ENCODE measurements around the gene ACTL10. TPM values are rescaled to one million over a fixed set of nuclear protein-coding genes. Genes with fewer than 3 reads are reported as not detected.

Gene ACTL10
- total RNA-seq, 1 experiment from 2014 or later: 0.46 TPM

DNA sequence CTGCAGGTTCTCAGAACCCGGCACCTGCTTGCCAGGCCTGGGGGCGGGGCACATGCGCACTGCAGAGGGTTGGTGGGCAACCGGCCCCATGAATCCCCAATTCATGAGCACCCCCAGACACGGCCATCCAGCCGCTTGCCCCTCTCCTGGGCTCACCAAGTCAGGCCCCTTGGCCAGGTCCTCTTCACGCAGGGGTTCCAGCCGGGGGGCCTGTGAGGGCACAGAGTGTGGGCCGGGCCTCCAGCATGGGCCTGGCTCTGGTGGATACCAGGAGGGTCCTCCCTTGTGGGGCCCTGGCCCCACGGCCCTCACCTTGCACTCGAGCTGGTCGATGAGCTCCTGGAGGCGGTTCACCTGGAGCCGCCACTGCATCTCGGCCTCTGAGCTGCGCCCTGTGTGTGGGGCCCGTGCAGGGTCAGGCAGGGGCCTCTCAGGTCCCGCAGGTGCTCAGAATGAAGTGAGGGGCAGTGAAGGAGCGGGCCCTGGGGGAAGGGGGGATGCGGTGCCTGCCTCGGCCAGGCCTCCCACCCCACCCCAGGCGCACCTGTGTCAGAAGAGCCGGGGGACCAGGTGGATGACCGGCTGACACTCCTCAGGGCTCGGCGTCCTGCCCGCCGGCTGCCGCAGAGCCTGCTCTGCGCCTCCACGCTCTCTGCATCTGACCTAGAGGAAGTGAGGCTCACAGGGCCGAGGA is 7.3 kb upstream of the ACTL10 start:
- H3K36me3 Mint-ChIP-seq (ENCODE audit: insufficient read depth in 1 of 3, low read depth in 3 of 3): peaks cover 0 to 43% (median 4%) of the 10 kb centered on the region in 3 experiments; a peak in 6 of 7 replicates
- no CpG with 5 or more reads among the region's 32 CpGs for WGBS (ENCODE audit: extremely low coverage, insufficient read length, low lambda C conversion rate)
- H3K27me3 Mint-ChIP-seq (ENCODE audit: low read depth): no peaks in the 10 kb centered on the region
- no peak overlapping the region for H2AFZ ChIP-seq (ENCODE audit: low read length)
- H3K4me1 ChIP-seq (ENCODE audit: insufficient read depth, low read length): no peaks in the 10 kb centered on the region
- no peak for DNase-seq
- no peak overlapping the region for H3K14ac ChIP-seq (ENCODE audit: insufficient read depth, low read length)
- no peak overlapping the region for H2BK20ac ChIP-seq (ENCODE audit: low read depth, low read length, poor library complexity, severe bottlenecking)
- no peak overlapping the region for H3K4me2 ChIP-seq (ENCODE audit: insufficient read depth, insufficient read length, low read length)
- no peak overlapping the region for H3K18ac ChIP-seq (ENCODE audit: insufficient read length, low read depth, low read length)
- no peak overlapping the region for H4K91ac ChIP-seq (ENCODE audit: insufficient read length, low read depth, low read length)
- no peaks in the 10 kb centered on the region for H3K79me2 ChIP-seq (ENCODE audit: insufficient read depth, low read length)
- H2BK120ac ChIP-seq (ENCODE audit: low read depth, low read length, poor library complexity, severe bottlenecking): no peak overlapping the region
- H3K23me2 ChIP-seq (ENCODE audit: insufficient read length, low read depth, low read length, poor library complexity, severe bottlenecking): peaks cover 14% of the 10 kb centered on the region
- no peak overlapping the region for H3K4me3 Mint-ChIP-seq
- no peak overlapping the region for H2BK5ac ChIP-seq (ENCODE audit: insufficient read length, low read length)
- H3K27ac Mint-ChIP-seq: no peak overlapping the region
- H3K23ac ChIP-seq (ENCODE audit: insufficient read length, low read depth, low read length): no peak overlapping the region
- H3K27me3 ChIP-seq (ENCODE audit: insufficient read depth, low read length): no peaks in the 10 kb centered on the region
- no peak overlapping the region for H4K8ac ChIP-seq (replicated peaks; ENCODE audit: insufficient read length, low read depth, low read length)
- H3K9me3 ChIP-seq (ENCODE audit: control insufficient read depth, low read depth, low read length): no peaks in the 10 kb centered on the region
- H3K4ac ChIP-seq (ENCODE audit: low read depth, low read length): no peak overlapping the region
- no peaks in the 10 kb centered on the region for H4K20me1 ChIP-seq (ENCODE audit: control insufficient read depth, insufficient read depth, insufficient read length)
- no peak overlapping the region for H2AK5ac ChIP-seq (ENCODE audit: insufficient read length, low read length)
- H3K27ac ChIP-seq (ENCODE audit: insufficient read length, low read depth, low read length): no peak overlapping the region
- no peak overlapping the region for H4K5ac ChIP-seq (ENCODE audit: insufficient read length, low read depth, low read length)
- no peak overlapping the region for H3K56ac ChIP-seq (ENCODE audit: insufficient read length, low read depth, low read length)
- H3K9ac ChIP-seq (ENCODE audit: extremely low read depth, insufficient read length, low read length): no peak overlapping the region
- H3K79me1 ChIP-seq (ENCODE audit: insufficient read depth, low read depth, low read length, poor library complexity, severe bottlenecking): no peaks in the 10 kb centered on the region
- no peaks in the 10 kb centered on the region; a peak in 1 of 5 replicates for H3K9me3 Mint-ChIP-seq
- TF ChIP-seq, protein P1, sequence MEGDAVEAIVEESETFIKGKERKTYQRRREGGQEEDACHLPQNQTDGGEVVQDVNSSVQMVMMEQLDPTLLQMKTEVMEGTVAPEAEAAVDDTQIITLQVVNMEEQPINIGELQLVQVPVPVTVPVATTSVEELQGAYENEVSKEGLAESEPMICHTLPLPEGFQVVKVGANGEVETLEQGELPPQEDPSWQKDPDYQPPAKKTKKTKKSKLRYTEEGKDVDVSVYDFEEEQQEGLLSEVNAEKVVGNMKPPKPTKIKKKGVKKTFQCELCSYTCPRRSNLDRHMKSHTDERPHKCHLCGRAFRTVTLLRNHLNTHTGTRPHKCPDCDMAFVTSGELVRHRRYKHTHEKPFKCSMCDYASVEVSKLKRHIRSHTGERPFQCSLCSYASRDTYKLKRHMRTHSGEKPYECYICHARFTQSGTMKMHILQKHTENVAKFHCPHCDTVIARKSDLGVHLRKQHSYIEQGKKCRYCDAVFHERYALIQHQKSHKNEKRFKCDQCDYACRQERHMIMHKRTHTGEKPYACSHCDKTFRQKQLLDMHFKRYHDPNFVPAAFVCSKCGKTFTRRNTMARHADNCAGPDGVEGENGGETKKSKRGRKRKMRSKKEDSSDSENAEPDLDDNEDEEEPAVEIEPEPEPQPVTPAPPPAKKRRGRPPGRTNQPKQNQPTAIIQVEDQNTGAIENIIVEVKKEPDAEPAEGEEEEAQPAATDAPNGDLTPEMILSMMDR (conservative IDR thresholded peaks at IDR 0.05): no peak
- H2BK15ac ChIP-seq (ENCODE audit: low read depth, low read length): no peak overlapping the region
- H2BK12ac ChIP-seq (ENCODE audit: insufficient read length, low read depth, low read length): no peak overlapping the region
- H3K4me1 Mint-ChIP-seq: peaks cover 18 to 19% of the 10 kb centered on the region in 2 experiments
- no peak overlapping the region for H3T11ph ChIP-seq (ENCODE audit: low read length)

All from H9 (cell line).